ENCODE results near the gene GALNT11. TPM values are rescaled to one million over a fixed set of nuclear protein-coding genes. Genes with fewer than 3 reads are reported as not detected.

Gene GALNT11
- polyA plus RNA-seq, 2 of the 4 experiments (the other 2 are of a cell fraction) = 27.4 to 44.3 TPM

DNA sequence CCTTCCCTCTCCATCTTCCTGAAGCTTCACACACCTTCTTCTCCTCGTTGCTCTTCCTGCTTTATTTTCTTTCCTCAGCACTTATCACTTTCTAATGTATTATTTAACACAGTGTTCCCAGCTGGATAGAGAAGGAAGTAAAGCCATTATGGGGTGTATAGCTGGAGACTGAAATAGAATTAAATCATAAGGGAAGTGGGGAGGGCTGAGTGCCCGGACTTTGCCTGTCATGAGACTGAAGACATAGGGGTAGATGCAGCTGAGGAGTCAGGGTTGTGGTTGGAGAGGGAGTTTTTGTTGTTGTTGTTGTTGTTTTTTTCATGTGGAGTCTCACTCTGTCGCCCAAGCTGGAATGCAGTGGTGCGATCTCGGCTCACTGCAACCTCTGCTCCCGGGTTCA lies 65.3 kb downstream of the GALNT11 start:
- ChIA-PET POLR2A (no interaction called here), CTCF (no interaction called here)
- Histone ChIP-seq H3K4me3 (no peak overlapping the region), H3K4me1 (no peaks in the 10 kb centered on the region), H3K4me2 (no peak overlapping the region), H3K9me3 (peaks cover 13% of the 10 kb centered on the region), H3K27ac (no peak overlapping the region)
- TF ChIP-seq TFCP2L1 (CRISPR knock-in tag; IDR thresholded peaks at IDR 0.05) (no peak), CBX2 (IDR thresholded peaks at IDR 0.05; ENCODE audit: borderline replicate concordance, low read depth) (no peak), RCOR1 (IDR thresholded peaks at IDR 0.05; ENCODE audit: low read depth, low read length) (no peak), NFE2L2 (conservative IDR thresholded peaks at IDR 0.05; ENCODE audit: low read length) (no peak), SREBF2 (IDR thresholded peaks at IDR 0.05) (no peak), TP53 (CRISPR knock-in tag; IDR thresholded peaks at IDR 0.05) (no peak), EP300 (IDR thresholded peaks at IDR 0.05) (no peak), HES2 (IDR thresholded peaks at IDR 0.05) (no peak), RAD21 (conservative IDR thresholded peaks at IDR 0.05 in 1 of 2, IDR thresholded peaks at IDR 0.05 in 1 of 2) (no peak), BHLHE40 (IDR thresholded peaks at IDR 0.05; ENCODE audit: low read depth, low read length) (no peak)
- 93% methylated on average over 6 of the region's 6 CpGs for WGBS (ENCODE audit: missing lambda C conversion rate)
- DNase-seq (ENCODE audit: low read depth in 1 of 2, low spot score in 1 of 2) (no peak), FAIRE-seq (no peak), ATAC-seq (no peak)

DNA sequence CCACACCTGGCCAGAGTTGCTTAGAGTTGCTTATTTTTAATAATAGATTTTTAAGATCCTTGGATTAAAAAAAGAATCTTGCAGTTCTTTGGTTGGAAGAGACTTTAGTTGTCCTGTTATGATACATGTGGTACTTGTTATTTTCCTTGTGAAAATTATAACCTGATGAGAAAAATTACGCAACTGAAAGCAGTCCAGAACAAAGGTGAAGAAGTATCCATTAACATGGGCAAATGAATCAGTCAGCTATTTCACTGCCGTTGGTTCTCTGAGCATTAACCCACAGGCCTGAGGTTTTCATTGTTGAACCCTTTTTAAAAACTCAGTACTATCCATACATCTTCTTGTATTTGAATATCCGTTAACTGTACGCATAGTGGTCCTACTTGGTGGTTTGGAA lies 68.2 kb downstream of the GALNT11 start:
- H3K4me1 ChIP-seq = no peaks in the 10 kb centered on the region
- FAIRE-seq (no peak), DNase-seq (ENCODE audit: low read depth in 1 of 2, low spot score in 1 of 2) (no peak), ATAC-seq (no peak)
- H3K27ac ChIP-seq = no peak overlapping the region
- POLR2A ChIA-PET = no interaction called here
- WGBS (ENCODE audit: missing lambda C conversion rate) = 86% methylated on average over 4 of the region's 4 CpGs
- TF ChIP-seq KDM5A (IDR thresholded peaks at IDR 0.05) = no peak
- TF ChIP-seq HDAC2 (IDR thresholded peaks at IDR 0.05) = no peak
- TF ChIP-seq, protein P1, sequence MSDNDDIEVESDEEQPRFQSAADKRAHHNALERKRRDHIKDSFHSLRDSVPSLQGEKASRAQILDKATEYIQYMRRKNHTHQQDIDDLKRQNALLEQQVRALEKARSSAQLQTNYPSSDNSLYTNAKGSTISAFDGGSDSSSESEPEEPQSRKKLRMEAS (IDR thresholded peaks at IDR 0.05) = no peak
- TF ChIP-seq HOXB5 (CRISPR knock-in tag; IDR thresholded peaks at IDR 0.05) = no peak
- no peak for TF ChIP-seq KDM1A (IDR thresholded peaks at IDR 0.05; ENCODE audit: low read depth)
- H3K9me3 ChIP-seq = peaks cover 10% of the 10 kb centered on the region
- H3K4me2 ChIP-seq = no peak overlapping the region
- H3K4me3 ChIP-seq = no peak overlapping the region
- CTCF ChIA-PET = interaction anchor here (0.5 kb wide), 1 partner anchor 34 kb away, joined by 3 read pairs; no protein-coding TSS in a partner anchor

DNA sequence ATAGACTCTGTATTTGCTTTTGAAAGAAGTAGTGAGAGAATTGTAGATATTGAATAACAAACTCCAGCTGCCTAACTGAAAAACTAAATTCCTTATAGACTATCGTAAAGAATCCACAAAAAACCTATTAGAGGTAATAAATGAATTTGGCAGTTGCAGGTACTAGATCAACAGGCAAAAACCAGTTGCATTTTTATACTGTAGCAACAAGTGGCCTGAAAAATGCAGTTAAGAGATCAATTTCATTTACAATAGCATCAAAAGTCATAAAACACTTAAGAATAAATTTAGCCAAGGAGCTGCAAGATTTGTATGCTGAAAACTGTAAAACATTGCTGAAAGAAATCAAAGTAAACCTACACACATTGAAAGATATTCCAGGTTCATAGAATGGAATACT lies 70.3 kb downstream of the GALNT11 start:
- POLR2A ChIA-PET = no interaction called here
- no peak for DNase-seq (ENCODE audit: low read depth in 1 of 2, low spot score in 1 of 2)
- FAIRE-seq = no peak
- H3K4me2 ChIP-seq = no peak overlapping the region
- H3K4me1 ChIP-seq = no peaks in the 10 kb centered on the region
- TF ChIP-seq CBX2 (IDR thresholded peaks at IDR 0.05; ENCODE audit: borderline replicate concordance, low read depth) = no peak
- TF ChIP-seq NR3C1 (IDR thresholded peaks at IDR 0.05) = no peak
- no peak for TF ChIP-seq HDAC2 (IDR thresholded peaks at IDR 0.05)
- no peak for TF ChIP-seq MAFK (IDR thresholded peaks at IDR 0.05; ENCODE audit: partially characterized antibody)
- no peak for TF ChIP-seq FOXS1 (CRISPR knock-in tag; IDR thresholded peaks at IDR 0.05)
- TF ChIP-seq BHLHE40 (IDR thresholded peaks at IDR 0.05; ENCODE audit: low read depth, low read length) = no peak
- no peak for TF ChIP-seq BCL3 (IDR thresholded peaks at IDR 0.05)
- TF ChIP-seq SREBF2 (IDR thresholded peaks at IDR 0.05) = no peak
- TF ChIP-seq, protein P1 (IDR thresholded peaks at IDR 0.05) = no peak
- TF ChIP-seq KDM1A (IDR thresholded peaks at IDR 0.05; ENCODE audit: low read depth) = no peak
- no peak for TF ChIP-seq POLR2AphosphoS2 (conservative IDR thresholded peaks at IDR 0.05; ENCODE audit: low read length)
- no peak for TF ChIP-seq TFCP2L1 (CRISPR knock-in tag; IDR thresholded peaks at IDR 0.05)
- TF ChIP-seq RFX5 (IDR thresholded peaks at IDR 0.05) = no peak
- TF ChIP-seq, protein P2, sequence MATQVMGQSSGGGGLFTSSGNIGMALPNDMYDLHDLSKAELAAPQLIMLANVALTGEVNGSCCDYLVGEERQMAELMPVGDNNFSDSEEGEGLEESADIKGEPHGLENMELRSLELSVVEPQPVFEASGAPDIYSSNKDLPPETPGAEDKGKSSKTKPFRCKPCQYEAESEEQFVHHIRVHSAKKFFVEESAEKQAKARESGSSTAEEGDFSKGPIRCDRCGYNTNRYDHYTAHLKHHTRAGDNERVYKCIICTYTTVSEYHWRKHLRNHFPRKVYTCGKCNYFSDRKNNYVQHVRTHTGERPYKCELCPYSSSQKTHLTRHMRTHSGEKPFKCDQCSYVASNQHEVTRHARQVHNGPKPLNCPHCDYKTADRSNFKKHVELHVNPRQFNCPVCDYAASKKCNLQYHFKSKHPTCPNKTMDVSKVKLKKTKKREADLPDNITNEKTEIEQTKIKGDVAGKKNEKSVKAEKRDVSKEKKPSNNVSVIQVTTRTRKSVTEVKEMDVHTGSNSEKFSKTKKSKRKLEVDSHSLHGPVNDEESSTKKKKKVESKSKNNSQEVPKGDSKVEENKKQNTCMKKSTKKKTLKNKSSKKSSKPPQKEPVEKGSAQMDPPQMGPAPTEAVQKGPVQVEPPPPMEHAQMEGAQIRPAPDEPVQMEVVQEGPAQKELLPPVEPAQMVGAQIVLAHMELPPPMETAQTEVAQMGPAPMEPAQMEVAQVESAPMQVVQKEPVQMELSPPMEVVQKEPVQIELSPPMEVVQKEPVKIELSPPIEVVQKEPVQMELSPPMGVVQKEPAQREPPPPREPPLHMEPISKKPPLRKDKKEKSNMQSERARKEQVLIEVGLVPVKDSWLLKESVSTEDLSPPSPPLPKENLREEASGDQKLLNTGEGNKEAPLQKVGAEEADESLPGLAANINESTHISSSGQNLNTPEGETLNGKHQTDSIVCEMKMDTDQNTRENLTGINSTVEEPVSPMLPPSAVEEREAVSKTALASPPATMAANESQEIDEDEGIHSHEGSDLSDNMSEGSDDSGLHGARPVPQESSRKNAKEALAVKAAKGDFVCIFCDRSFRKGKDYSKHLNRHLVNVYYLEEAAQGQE (IDR thresholded peaks at IDR 0.05) = no peak
- TF ChIP-seq JUN (IDR thresholded peaks at IDR 0.05) = no peak
- no peak for TF ChIP-seq HOXA7 (CRISPR knock-in tag; IDR thresholded peaks at IDR 0.05)
- TF ChIP-seq CHD4 (IDR thresholded peaks at IDR 0.05; ENCODE audit: borderline replicate concordance) = no peak
- TF ChIP-seq FOSB (CRISPR knock-in tag; IDR thresholded peaks at IDR 0.05) = no peak
- no peak for TF ChIP-seq MAZ (IDR thresholded peaks at IDR 0.05; ENCODE audit: borderline replicate concordance, low read depth, low read length)
- no peak overlapping the region for H3K4me3 ChIP-seq
- no peak overlapping the region for H3K27ac ChIP-seq
- no peaks in the 10 kb centered on the region for H3K9me3 ChIP-seq
- no peak for ATAC-seq
- CTCF ChIA-PET = no interaction called here
- 100% methylated on average over 1 of the region's 1 CpG for WGBS (ENCODE audit: missing lambda C conversion rate)

Measured in A549 (cell line).